Measurements from ENCODE around the gene TMEM106A. TPM values are rescaled to one million over a fixed set of nuclear protein-coding genes. Genes with fewer than 3 reads are reported as not detected.

Gene TMEM106A
- total and polyA plus RNA-seq, 9 of the 15 experiments (the other 6 are each of a cell fraction or from before 2014, with no cell fraction given), result 0.03 to 0.29 (median 0.15) TPM

- POLR2A ChIA-PET, result interaction anchor here (7.6 kb wide), 1 partner anchor 96 kb away, joined by 89 read pairs; no protein-coding TSS in a partner anchor
- no peak overlapping the region for H2AFZ ChIP-seq (ENCODE audit: low read depth, low read length)
- FAIRE-seq (no peak), ATAC-seq (no peak), DNase-seq (ENCODE audit: extremely low read depth in 1 of 4, low spot score in 3 of 4) (no peak)
- H3K9me1 ChIP-seq (ENCODE audit: control insufficient read depth, insufficient read depth, low read length), result no peaks in the 10 kb centered on the region
- no peaks in the 10 kb centered on the region for H3K36me3 ChIP-seq (ENCODE audit: control insufficient read depth, insufficient read depth, low read length)
- no peaks in the 10 kb centered on the region for H3K9me3 ChIP-seq (replicated peaks; ENCODE audit: control insufficient read depth, insufficient read depth, low read depth, low read length)
- 19% methylated on average over 8 of the region's 9 CpGs for WGBS (ENCODE audit: insufficient coverage, low coverage, missing lambda C conversion rate)
- no peak overlapping the region for H3K27ac ChIP-seq (ENCODE audit: extremely low read depth, low read depth, low read length)
- TF ChIP-seq FOS (IDR thresholded peaks at IDR 0.05; ENCODE audit: extremely low read depth, insufficient read length) (no peak), DDX20 (tag; IDR thresholded peaks at IDR 0.05; ENCODE audit: low read depth) (no peak), BMI1 (IDR thresholded peaks at IDR 0.05; ENCODE audit: low read length) (no peak), ZNF318 (IDR thresholded peaks at IDR 0.05; ENCODE audit: borderline replicate concordance in 1 of 2, low read depth in 1 of 2) (no peak), ZNF830 (CRISPR knock-in tag; IDR thresholded peaks at IDR 0.05) (no peak), ZKSCAN3 (CRISPR knock-in tag; IDR thresholded peaks at IDR 0.05) (no peak), MTA2 (IDR thresholded peaks at IDR 0.05; ENCODE audit: low read depth) (no peak), PKNOX1 (IDR thresholded peaks at IDR 0.05) (no peak), E2F3 (CRISPR knock-in tag; IDR thresholded peaks at IDR 0.05) (no peak), NFE2L1 (tag; IDR thresholded peaks at IDR 0.05; ENCODE audit: borderline replicate concordance, low read depth) (no peak)
- H3K4me2 ChIP-seq (ENCODE audit: insufficient read depth, low read length), result no peak overlapping the region
- BruUV-seq (replicated peaks), result no TSS peak
- intact Hi-C loops (cut with micrococcal nuclease), result no loop called here
- CTCF ChIA-PET (ENCODE audit: low intra/inter-chr PET ratio), result no interaction called here
- H3K9ac ChIP-seq (ENCODE audit: insufficient read depth in 1 of 2, low read depth in 2 of 2, low read length in 2 of 2), result no peak overlapping the region; a peak in 1 of 4 replicates
- H3K4me1 ChIP-seq (replicated peaks in 1 of 2; ENCODE audit: control insufficient read depth in 2 of 2, insufficient read depth in 2 of 2, low read length in 2 of 2), result 0 out of 5 replicates have a peak, but pooled peaks cover under 1 to 2% of the 10 kb centered on the region in 2 experiments
- H3K79me2 ChIP-seq (ENCODE audit: control insufficient read depth, insufficient read depth, low read length), result no peaks in the 10 kb centered on the region
- 0 out of 5 replicates have a peak, but pooled peaks cover 0 to 6% of the 10 kb centered on the region in 2 experiments for H3K27me3 ChIP-seq (ENCODE audit: control insufficient read depth in 2 of 2, insufficient read depth in 2 of 2, low read length in 2 of 2)
- H4K20me1 ChIP-seq (replicated peaks; ENCODE audit: control insufficient read depth, insufficient read depth, low read length), result no peaks in the 10 kb centered on the region
- no peak overlapping the region for H3K4me3 ChIP-seq
- in situ Hi-C loops (cut with MboI), result loop anchor here (5.0 kb wide), 1 partner anchor 97 kb away; no protein-coding TSS in a partner anchor
Measured at GRCh38 chr17:43220511-43221125, 8.9 kb downstream of the TMEM106A start.

All from K562 (cell line).